ENCODE results near the gene NCAM2. TPM values are rescaled to one million over a fixed set of nuclear protein-coding genes. Genes with fewer than 3 reads are reported as not detected.

The NCAM2 gene
- total RNA-seq, 4 donors from 2014 or later, result 0.96 to 1.6 TPM; not detected in 2

DNA sequence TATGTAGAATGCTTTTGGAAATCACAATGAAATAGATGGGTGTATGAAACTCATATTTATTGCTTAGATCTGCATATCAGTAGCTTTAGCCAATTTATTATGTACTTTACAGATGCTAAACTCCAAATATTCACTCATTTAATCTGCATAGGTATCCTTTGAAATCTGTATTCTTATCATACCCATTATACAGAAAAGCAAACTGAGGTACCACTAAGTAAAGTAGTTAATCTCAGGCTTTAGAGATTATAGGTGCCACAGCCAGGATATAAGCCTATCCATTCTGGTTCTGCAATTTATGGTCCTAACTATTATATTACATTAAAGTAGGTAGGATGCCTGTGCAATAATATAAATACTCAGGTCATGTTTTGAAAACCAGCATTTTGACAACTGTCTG lies 369.4 kb downstream of the NCAM2 start:
- intact Hi-C loops (cut with DNase I; ENCODE audit: low total_unique reads), result no loop called here
- Histone ChIP-seq H3K36me3 (no peaks in the 10 kb centered on the region), H3K4me3 (no peak overlapping the region), H3K27ac (no peak overlapping the region), H3K4me1 (no peaks in the 10 kb centered on the region), H3K27me3 (no peaks in the 10 kb centered on the region), H3K9me3 (no peaks in the 10 kb centered on the region)
- no peak for DNase-seq
- TF ChIP-seq POLR2AphosphoS5 (IDR thresholded peaks at IDR 0.05) (no peak), EP300 (IDR thresholded peaks at IDR 0.05; ENCODE audit: low read depth) (no peak), POLR2A (IDR thresholded peaks at IDR 0.05) (no peak)
- TF ChIP-seq, protein P1, sequence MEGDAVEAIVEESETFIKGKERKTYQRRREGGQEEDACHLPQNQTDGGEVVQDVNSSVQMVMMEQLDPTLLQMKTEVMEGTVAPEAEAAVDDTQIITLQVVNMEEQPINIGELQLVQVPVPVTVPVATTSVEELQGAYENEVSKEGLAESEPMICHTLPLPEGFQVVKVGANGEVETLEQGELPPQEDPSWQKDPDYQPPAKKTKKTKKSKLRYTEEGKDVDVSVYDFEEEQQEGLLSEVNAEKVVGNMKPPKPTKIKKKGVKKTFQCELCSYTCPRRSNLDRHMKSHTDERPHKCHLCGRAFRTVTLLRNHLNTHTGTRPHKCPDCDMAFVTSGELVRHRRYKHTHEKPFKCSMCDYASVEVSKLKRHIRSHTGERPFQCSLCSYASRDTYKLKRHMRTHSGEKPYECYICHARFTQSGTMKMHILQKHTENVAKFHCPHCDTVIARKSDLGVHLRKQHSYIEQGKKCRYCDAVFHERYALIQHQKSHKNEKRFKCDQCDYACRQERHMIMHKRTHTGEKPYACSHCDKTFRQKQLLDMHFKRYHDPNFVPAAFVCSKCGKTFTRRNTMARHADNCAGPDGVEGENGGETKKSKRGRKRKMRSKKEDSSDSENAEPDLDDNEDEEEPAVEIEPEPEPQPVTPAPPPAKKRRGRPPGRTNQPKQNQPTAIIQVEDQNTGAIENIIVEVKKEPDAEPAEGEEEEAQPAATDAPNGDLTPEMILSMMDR (IDR thresholded peaks at IDR 0.05), result no peak
- in situ Hi-C loops (cut with MboI; ENCODE audit: low pct_ligation_motif_present in 1 of 4, low pct_unique_long_range_greater_than_20kb in 1 of 4, low sequenced_read_pairs in 3 of 4), result no loop called here

- no peak for DNase-seq
- Histone ChIP-seq H3K4me3 (no peak overlapping the region), H3K27ac (no peak overlapping the region), H3K36me3 (no peaks in the 10 kb centered on the region), H3K4me1 (no peaks in the 10 kb centered on the region), H3K9me3 (no peaks in the 10 kb centered on the region), H3K27me3 (no peaks in the 10 kb centered on the region)
- no peak for TF ChIP-seq POLR2A (IDR thresholded peaks at IDR 0.05)
- no peak for TF ChIP-seq EP300 (IDR thresholded peaks at IDR 0.05; ENCODE audit: low read depth)
- no peak for TF ChIP-seq POLR2AphosphoS5 (IDR thresholded peaks at IDR 0.05)
- TF ChIP-seq, protein P1 (IDR thresholded peaks at IDR 0.05), result no peak
- WGBS, 2 donors (ENCODE audit: low coverage in 1 of 2), result 48 to 55% methylated on average over 1 of the region's 1 CpG
- in situ Hi-C loops (cut with MboI; ENCODE audit: low pct_ligation_motif_present in 1 of 4, low pct_unique_long_range_greater_than_20kb in 1 of 4, low sequenced_read_pairs in 3 of 4) (no loop called here), intact Hi-C loops (cut with DNase I; ENCODE audit: low total_unique reads) (no loop called here)
Measured at GRCh38 chr21:21373969-21374368, 375.8 kb downstream of the NCAM2 start.

DNA sequence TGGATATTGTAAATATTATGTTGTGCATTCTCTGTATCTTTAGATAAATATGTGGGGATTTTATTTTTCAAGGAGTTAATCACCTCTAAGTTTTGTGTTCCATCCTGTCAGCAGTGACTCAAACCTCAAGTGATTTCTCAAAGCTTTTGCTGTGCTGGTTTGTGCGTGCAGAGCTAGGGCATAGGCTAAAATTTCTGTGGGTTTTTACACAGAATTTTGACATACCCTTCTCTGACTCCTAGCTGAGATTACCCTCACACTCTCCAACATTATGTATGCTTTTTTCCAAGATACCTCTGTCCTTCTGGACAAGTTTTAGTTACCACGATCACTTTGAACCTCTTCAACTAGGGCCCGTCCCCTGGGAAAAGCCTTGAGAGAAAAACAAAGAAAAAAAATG lies 384.9 kb downstream of the NCAM2 start:
- in situ Hi-C loops (cut with MboI; ENCODE audit: low pct_ligation_motif_present in 1 of 4, low pct_unique_long_range_greater_than_20kb in 1 of 4, low sequenced_read_pairs in 3 of 4), result no loop called here
- 77 to 78% methylated on average over 3 of the region's 3 CpGs for WGBS, 2 donors (ENCODE audit: low coverage in 1 of 2)
- intact Hi-C loops (cut with DNase I; ENCODE audit: low total_unique reads), result no loop called here
- TF ChIP-seq POLR2AphosphoS5 (IDR thresholded peaks at IDR 0.05), result no peak
- no peak for TF ChIP-seq POLR2A (IDR thresholded peaks at IDR 0.05)
- no peak for TF ChIP-seq EP300 (IDR thresholded peaks at IDR 0.05; ENCODE audit: low read depth)
- TF ChIP-seq, protein P1 (IDR thresholded peaks at IDR 0.05), result no peak
- Histone ChIP-seq H3K4me3 (no peak overlapping the region), H3K9me3 (no peaks in the 10 kb centered on the region), H3K27ac (no peak overlapping the region), H3K4me1 (no peaks in the 10 kb centered on the region), H3K36me3 (no peaks in the 10 kb centered on the region), H3K27me3 (no peaks in the 10 kb centered on the region)
- no peak for DNase-seq

DNA sequence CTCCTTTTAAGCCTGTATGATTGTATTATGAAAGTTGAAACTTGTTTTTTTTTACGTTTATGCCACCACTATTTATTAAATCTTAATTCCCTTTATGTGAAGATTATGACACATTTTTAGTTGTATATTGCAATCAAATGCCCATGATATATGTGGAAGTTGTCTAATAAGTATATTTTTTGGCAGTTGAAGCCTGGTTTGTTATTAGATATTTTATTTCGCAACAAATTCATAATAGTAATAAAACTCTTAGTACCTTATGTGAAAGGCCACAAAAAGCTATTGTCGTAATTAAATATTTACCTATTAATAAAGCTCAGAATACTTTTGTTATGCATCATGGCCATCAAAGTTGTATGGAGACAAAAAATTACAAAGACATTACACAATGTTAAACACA lies 386.8 kb downstream of the NCAM2 start:
- intact Hi-C loops (cut with DNase I; ENCODE audit: low total_unique reads) (no loop called here), in situ Hi-C loops (cut with MboI; ENCODE audit: low pct_ligation_motif_present in 1 of 4, low pct_unique_long_range_greater_than_20kb in 1 of 4, low sequenced_read_pairs in 3 of 4) (no loop called here)
- Histone ChIP-seq H3K4me1 (no peaks in the 10 kb centered on the region), H3K9me3 (no peaks in the 10 kb centered on the region), H3K4me3 (no peak overlapping the region), H3K27ac (no peak overlapping the region), H3K36me3 (no peaks in the 10 kb centered on the region), H3K27me3 (no peaks in the 10 kb centered on the region)
- no peak for DNase-seq
- TF ChIP-seq POLR2AphosphoS5 (IDR thresholded peaks at IDR 0.05) (no peak), EP300 (IDR thresholded peaks at IDR 0.05; ENCODE audit: low read depth) (no peak), POLR2A (IDR thresholded peaks at IDR 0.05) (no peak)
- TF ChIP-seq, protein P1 (IDR thresholded peaks at IDR 0.05), result no peak
- WGBS, 2 donors (ENCODE audit: low coverage in 1 of 2), result 88 to 90% methylated on average over 3 of the region's 3 CpGs
